H9 (cell line): ENCODE measurements around the gene ACBD5. TPM values are rescaled to one million over a fixed set of nuclear protein-coding genes. Genes with fewer than 3 reads are reported as not detected.

Experiments used
- DNase-seq: peaks from one replicate; pipeline ENCODE4 v3.0.0-alpha.2; 2017
- H2AFZ ChIP-seq: one replicate; pipeline ENCODE4 v1.6.1; 2013; ENCODE audit warnings: mild to moderate bottlenecking, low read length, control low read depth, moderate library complexity
- H2AK5ac ChIP-seq: 2 replicates; pipeline ENCODE4 v1.6.1; 2013; ENCODE audit warnings: low read length, control low read depth, mixed read lengths; ENCODE audit not compliant: insufficient read length
- H2BK120ac ChIP-seq: one replicate; pipeline ENCODE4 v1.6.1; 2013; ENCODE audit warnings: low read depth, mild to moderate bottlenecking, low read length, control low read depth, inconsistent platforms; ENCODE audit not compliant: poor library complexity, severe bottlenecking
- H2BK12ac ChIP-seq: 2 replicates; pipeline ENCODE4 v1.6.1; 2013; ENCODE audit warnings: low read length, control low read depth, mixed read lengths, low read depth; ENCODE audit not compliant: insufficient read length
- H2BK15ac ChIP-seq: 2 replicates; pipeline ENCODE4 v1.6.1; 2013; ENCODE audit warnings: low read depth, low read length, control low read depth
- H2BK20ac ChIP-seq: one replicate; pipeline ENCODE4 v1.6.1; 2013; ENCODE audit warnings: low read depth, mild to moderate bottlenecking, low read length, control low read depth, inconsistent platforms; ENCODE audit not compliant: poor library complexity, severe bottlenecking
- H2BK5ac ChIP-seq: 2 replicates; pipeline ENCODE4 v1.6.1; 2013; ENCODE audit warnings: low read length, control low read depth, mixed read lengths; ENCODE audit not compliant: insufficient read length
- H3K14ac ChIP-seq: 2 replicates; pipeline ENCODE4 v1.6.1; 2013; ENCODE audit warnings: low read length, control low read depth; ENCODE audit not compliant: insufficient read depth
- H3K18ac ChIP-seq: 2 replicates; pipeline ENCODE4 v1.6.1; 2013; ENCODE audit warnings: low read depth, mild to moderate bottlenecking, mixed read lengths, low read length, control low read depth; ENCODE audit not compliant: insufficient read length
- H3K23ac ChIP-seq: 2 replicates; pipeline ENCODE4 v1.6.1; 2013; ENCODE audit warnings: low read length, control low read depth, mixed read lengths, low read depth; ENCODE audit not compliant: insufficient read length
- H3K23me2 ChIP-seq: 2 replicates; pipeline ENCODE4 v1.6.1; 2013; ENCODE audit warnings: low read depth, mild to moderate bottlenecking, mixed read lengths, low read length, control low read depth; ENCODE audit not compliant: insufficient read length, poor library complexity, severe bottlenecking
- H3K27ac ChIP-seq: 2 replicates; pipeline ENCODE4 v1.5.1; 2013; ENCODE audit warnings: low read length, control low read depth, mixed read lengths, low read depth; ENCODE audit not compliant: insufficient read length
- H3K27me3 ChIP-seq: 2 replicates; pipeline ENCODE4 v1.6.1; 2013; ENCODE audit warnings: low read length, control low read depth, inconsistent platforms; ENCODE audit not compliant: insufficient read depth
- H3K4ac ChIP-seq: 2 replicates; pipeline ENCODE4 v1.6.1; 2013; ENCODE audit warnings: low read depth, mild to moderate bottlenecking, control low read depth, inconsistent platforms, low read length, moderate library complexity
- H3K4me1 ChIP-seq: 2 replicates; pipeline ENCODE4 v1.6.1; 2013; ENCODE audit warnings: low read length, control low read depth, inconsistent platforms; ENCODE audit not compliant: insufficient read depth
- H3K4me2 ChIP-seq: 2 replicates; pipeline ENCODE4 v1.6.1; 2013; ENCODE audit warnings: low read length, control low read depth, mixed read lengths; ENCODE audit not compliant: insufficient read length, insufficient read depth
- H3K56ac ChIP-seq: 2 replicates; pipeline ENCODE4 v1.6.1; 2013; ENCODE audit warnings: low read depth, mild to moderate bottlenecking, mixed read lengths, low read length, control low read depth; ENCODE audit not compliant: insufficient read length
- H3K79me1 ChIP-seq: 2 replicates; pipeline ENCODE4 v1.6.1; 2013; ENCODE audit warnings: low read depth, mild to moderate bottlenecking, moderate library complexity, low read length, control low read depth, inconsistent platforms; ENCODE audit not compliant: insufficient read depth, poor library complexity, severe bottlenecking
- H3K79me2 ChIP-seq: 2 replicates; pipeline ENCODE4 v1.6.1; 2013; ENCODE audit warnings: low read length, control low read depth, inconsistent platforms; ENCODE audit not compliant: insufficient read depth
- H3K9ac ChIP-seq: 2 replicates; pipeline ENCODE4 v1.6.1; 2013; ENCODE audit warnings: low read length, control low read depth, mixed read lengths; ENCODE audit not compliant: insufficient read length; ENCODE audit errors: extremely low read depth
- H3K9me3 ChIP-seq: one replicate; pipeline ENCODE4 v1.6.1; 2013; ENCODE audit warnings: low read depth, low read length, inconsistent platforms; ENCODE audit not compliant: control insufficient read depth
- H3T11ph ChIP-seq: one replicate; pipeline ENCODE4 v1.6.1; 2013; ENCODE audit warnings: mild to moderate bottlenecking, low read length, control low read depth, inconsistent platforms
- H4K20me1 ChIP-seq: one replicate; pipeline ENCODE4 v1.6.1; 2013; ENCODE audit not compliant: control insufficient read depth, insufficient read length, insufficient read depth
- H4K5ac ChIP-seq: 2 replicates; pipeline ENCODE4 v1.6.1; 2013; ENCODE audit warnings: low read depth, mild to moderate bottlenecking, mixed read lengths, low read length, control low read depth; ENCODE audit not compliant: insufficient read length
- H4K8ac ChIP-seq: replicated peaks from 2 replicates; pipeline ENCODE4 v1.6.1; 2013; ENCODE audit warnings: low read length, control low read depth, mixed read lengths, low read depth; ENCODE audit not compliant: insufficient read length
- H4K91ac ChIP-seq: 2 replicates; pipeline ENCODE4 v1.6.1; 2013; ENCODE audit warnings: low read depth, mild to moderate bottlenecking, moderate library complexity, mixed read lengths, low read length, control low read depth; ENCODE audit not compliant: insufficient read length
- H3K27ac Mint-ChIP-seq, 3 experiments: 2 replicates in 2 of 3; 3 replicates in 1 of 3; pipeline ENCODE4 v1.8.0; 2020 to 2021; ENCODE audit warnings: mixed read lengths in 3 of 3, mild to moderate bottlenecking in 1 of 3, moderate library complexity in 1 of 3
- H3K27me3 Mint-ChIP-seq: 2 replicates; pipeline ENCODE4 v1.8.0; 2021; ENCODE audit warnings: low read depth, mild to moderate bottlenecking, moderate library complexity, mixed read lengths
- H3K36me3 Mint-ChIP-seq, 3 experiments: 2 replicates in 2 of 3; 3 replicates in 1 of 3; pipeline ENCODE4 v1.8.0; 2020 to 2021; ENCODE audit warnings: low read depth in 3 of 3, mixed read lengths in 3 of 3; ENCODE audit not compliant: insufficient read depth in 1 of 3
- H3K4me1 Mint-ChIP-seq, 2 experiments: 2 replicates each; pipeline ENCODE4 v1.8.0; 2020; ENCODE audit warnings: mixed read lengths in 2 of 2
- H3K4me3 Mint-ChIP-seq, 2 experiments: 2 replicates in 1 of 2; 3 replicates in 1 of 2; pipeline ENCODE4 v1.8.0; 2020 to 2021; ENCODE audit warnings: mild to moderate bottlenecking in 2 of 2, mixed read lengths in 2 of 2, moderate library complexity in 1 of 2
- H3K9me3 Mint-ChIP-seq, 2 experiments: 2 replicates in 1 of 2; 3 replicates in 1 of 2; pipeline ENCODE4 v1.8.0; 2020; ENCODE audit warnings: mild to moderate bottlenecking in 2 of 2, mixed read lengths in 2 of 2, moderate library complexity in 1 of 2
- WGBS: extraction: QIAGEN DNeasy Blood & Tissue Kit; methylation state at CpG from one replicate; pipeline ENCODE4 v1.1.7; 2013; ENCODE audit warnings: missing lambda C conversion rate, low lambda C conversion rate, mixed read lengths; ENCODE audit not compliant: insufficient read length; ENCODE audit errors: extremely low coverage; 5-methylcytosine and 5-hydroxymethylcytosine counted together
- total RNA-seq: library from RNA; stranded (reverse); gene quantifications from 2 replicates; pipeline ENCODE4 v1.2.1, GENCODE V29; 2021
- TF ChIP-seq, protein P1 (sequence below): fragments of 200-600 bp; sonication (generic); conservative IDR thresholded peaks from 3 replicates; pipeline ENCODE4 v1.8.0; 2021; ENCODE audit warnings: antibody characterized with exemption, mild to moderate bottlenecking

Gene ACBD5
- total RNA-seq, 1 experiment from 2014 or later = 14.2 TPM

DNA sequence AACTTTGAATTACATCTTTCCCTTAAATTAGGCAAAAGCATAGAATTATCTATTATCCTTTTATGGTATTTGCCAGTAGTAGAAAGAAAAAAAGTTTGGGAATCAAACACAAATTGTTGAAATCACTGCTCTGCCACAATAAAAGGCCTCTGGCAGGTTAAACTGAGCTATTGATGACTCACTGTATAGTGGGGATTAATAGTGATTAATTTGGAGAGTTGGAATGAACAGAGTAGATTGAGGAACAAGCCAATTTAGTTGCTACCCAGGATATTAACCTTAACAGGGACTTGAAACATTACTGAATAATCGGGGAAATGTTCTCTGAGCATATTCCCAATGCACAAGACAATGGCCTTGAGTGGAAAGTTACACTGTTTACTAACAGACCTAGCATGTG, 52.3 kb downstream of the ACBD5 start:
- Histone ChIP-seq H2BK5ac (no peak overlapping the region), H4K91ac (no peak overlapping the region), H3K14ac (no peak overlapping the region), H3K9me3 (no peaks in the 10 kb centered on the region), H2BK20ac (no peak overlapping the region), H2BK15ac (no peak overlapping the region), H3K4ac (no peak overlapping the region), H3K23me2 (no peaks in the 10 kb centered on the region), H3K4me2 (no peak overlapping the region), H2BK12ac (no peak overlapping the region), H3K79me2 (no peaks in the 10 kb centered on the region), H3K18ac (no peak overlapping the region), H3T11ph (no peak overlapping the region), H3K27me3 (no peaks in the 10 kb centered on the region), H4K5ac (no peak overlapping the region), H4K20me1 (no peaks in the 10 kb centered on the region), H3K23ac (no peak overlapping the region), H4K8ac (no peak overlapping the region), H3K9ac (no peak overlapping the region), H3K79me1 (no peaks in the 10 kb centered on the region), H3K27ac (no peak overlapping the region), H2AK5ac (no peak overlapping the region), H2BK120ac (no peak overlapping the region), H3K56ac (no peak overlapping the region), H3K4me1 (no peaks in the 10 kb centered on the region), H2AFZ (no peak overlapping the region)
- TF ChIP-seq, protein P1, sequence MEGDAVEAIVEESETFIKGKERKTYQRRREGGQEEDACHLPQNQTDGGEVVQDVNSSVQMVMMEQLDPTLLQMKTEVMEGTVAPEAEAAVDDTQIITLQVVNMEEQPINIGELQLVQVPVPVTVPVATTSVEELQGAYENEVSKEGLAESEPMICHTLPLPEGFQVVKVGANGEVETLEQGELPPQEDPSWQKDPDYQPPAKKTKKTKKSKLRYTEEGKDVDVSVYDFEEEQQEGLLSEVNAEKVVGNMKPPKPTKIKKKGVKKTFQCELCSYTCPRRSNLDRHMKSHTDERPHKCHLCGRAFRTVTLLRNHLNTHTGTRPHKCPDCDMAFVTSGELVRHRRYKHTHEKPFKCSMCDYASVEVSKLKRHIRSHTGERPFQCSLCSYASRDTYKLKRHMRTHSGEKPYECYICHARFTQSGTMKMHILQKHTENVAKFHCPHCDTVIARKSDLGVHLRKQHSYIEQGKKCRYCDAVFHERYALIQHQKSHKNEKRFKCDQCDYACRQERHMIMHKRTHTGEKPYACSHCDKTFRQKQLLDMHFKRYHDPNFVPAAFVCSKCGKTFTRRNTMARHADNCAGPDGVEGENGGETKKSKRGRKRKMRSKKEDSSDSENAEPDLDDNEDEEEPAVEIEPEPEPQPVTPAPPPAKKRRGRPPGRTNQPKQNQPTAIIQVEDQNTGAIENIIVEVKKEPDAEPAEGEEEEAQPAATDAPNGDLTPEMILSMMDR = no peak
- H3K4me1 Mint-ChIP-seq = no peaks in the 10 kb centered on the region
- no peak overlapping the region for H3K4me3 Mint-ChIP-seq
- H3K27ac Mint-ChIP-seq = peak overlapping the region in 1 of 3 experiments; percentile 61; a peak in 1 of 7 replicates
- WGBS = no CpG with 5 or more reads among the region's 1 CpG
- DNase-seq = no peak
- no peaks in the 10 kb centered on the region for H3K27me3 Mint-ChIP-seq
- peaks cover 15 to 36% (median 22%) of the 10 kb centered on the region in 3 experiments; a peak in 6 of 7 replicates for H3K36me3 Mint-ChIP-seq
- no peaks in the 10 kb centered on the region for H3K9me3 Mint-ChIP-seq
